Stimulated activated CD8-positive, alpha-beta memory T cell treated with anti-CD3 and anti-CD28 coated beads, Interleukin-15, amount 100 ng/mL, for 24 hours (primary cell): ENCODE results near the gene LYG1.

Experiments used
- DNase-seq: peaks from one replicate; pipeline ENCODE4 v3.0.0-alpha.2; 2020; ENCODE audit warnings: low read depth

Gene LYG1

GRCh38 chr2:99275882-99276281 lies 25.1 kb downstream of the LYG1 start:
- no peak for DNase-seq

DNA sequence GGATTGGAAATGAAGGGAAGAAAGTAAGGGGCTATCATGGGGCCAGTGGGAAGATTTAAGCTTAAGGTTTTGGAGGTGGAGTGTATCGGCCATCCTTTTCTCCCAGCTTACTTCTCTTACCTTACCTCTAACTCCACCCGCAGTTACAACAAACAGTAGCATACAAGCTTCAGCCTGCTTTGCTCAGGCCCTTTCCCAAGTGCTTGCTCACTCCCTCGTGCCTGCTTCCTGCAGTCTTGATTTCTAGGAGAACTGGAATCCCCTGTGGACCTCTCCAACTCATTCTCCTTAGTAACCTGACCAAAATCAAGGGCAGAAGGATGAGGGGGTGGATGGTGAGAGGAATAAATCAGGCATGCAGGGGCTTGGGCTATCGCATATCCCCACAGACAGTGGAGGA lies 39.8 kb downstream of the LYG1 start:
- no peak for DNase-seq

GRCh38 chr2:99260184-99260583 lies 40.8 kb downstream of the LYG1 start:
- DNase-seq, result no peak

- DNase-seq, result no peak
Measured at GRCh38 chr2:99259465-99259864, 41.5 kb downstream of the LYG1 start.

GRCh38 chr2:99256677-99257076 lies 44.3 kb downstream of the LYG1 start:
- DNase-seq, result no peak

- DNase-seq, result no peak
Measured at GRCh38 chr2:99255491-99256318, 45.3 kb downstream of the LYG1 start, which contains the start of gene LYG2. TSS of gene LYG2 (minus strand) at chr2:99255666. CDS start at chr2:99254260, 1,406 bp downstream.

DNA sequence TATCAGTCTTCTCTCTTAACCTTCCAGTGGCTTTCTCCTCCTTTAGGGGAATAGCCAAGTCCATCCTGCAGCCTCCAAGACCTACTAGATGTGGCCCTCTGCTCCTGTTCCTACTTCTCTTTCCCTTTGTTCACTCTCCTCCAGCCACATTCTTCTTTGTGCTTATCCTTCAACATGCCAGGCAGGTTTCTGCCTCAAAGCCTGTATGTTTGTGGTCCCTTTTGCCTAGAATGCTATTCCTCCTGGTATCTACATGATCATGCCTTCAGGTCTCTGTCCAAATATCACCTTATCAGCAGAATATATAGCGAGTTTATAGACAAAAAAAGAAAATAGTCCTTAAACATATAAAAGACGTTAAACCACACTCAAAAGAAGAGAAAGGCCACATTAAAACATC lies 51.0 kb downstream of the LYG1 start:
- no peak for DNase-seq

- no peak for DNase-seq
Measured at GRCh38 chr2:99242151-99242550, 58.8 kb downstream of the LYG1 start.

DNA sequence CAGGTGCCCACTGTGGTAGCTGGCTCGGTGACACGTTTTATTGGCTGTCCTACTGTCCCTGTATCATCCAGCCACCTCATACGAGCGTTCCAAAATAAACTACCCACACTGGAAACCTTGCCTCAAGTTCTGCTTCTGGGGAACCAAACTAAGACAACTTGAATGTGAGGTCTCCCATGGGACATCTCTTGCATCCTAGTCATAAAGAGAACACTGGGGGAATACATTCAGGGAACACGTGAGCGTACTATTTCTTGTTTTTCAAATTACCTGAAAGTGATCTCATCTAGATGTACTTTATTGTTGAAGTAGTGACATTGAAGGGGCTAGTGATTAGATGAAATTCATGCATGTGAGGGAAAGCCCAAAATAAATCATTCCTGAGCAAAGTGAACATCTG lies 60.6 kb downstream of the LYG1 start:
- no peak for DNase-seq

GRCh38 chr2:99238599-99238998 lies 62.4 kb downstream of the LYG1 start:
- no peak for DNase-seq
